DND-41 (cell line): ENCODE measurements around the gene ZCCHC14.
"Not testable (repeated sequence)": the region's sequence is repeated elsewhere in the genome, so short reads cannot be mapped to it uniquely, and the experiment has no call there.

Experiments
- ATAC-seq: fragments of 200-7000 bp; cut with Tn5 transposase; 3 replicates; pipeline ENCODE4 v1.9.1; 2021; ENCODE audit warnings: low read depth; ENCODE audit not compliant: insufficient read depth
- DNase-seq: peaks from one replicate; pipeline ENCODE4 v3.0.0-alpha.2; 2020
- H2AFZ ChIP-seq: 2 replicates; pipeline ENCODE4 v1.6.0; 2012; ENCODE audit warnings: low read depth, low read length
- H3K27ac ChIP-seq: 2 replicates; pipeline ENCODE4 v1.5.1; 2012; ENCODE audit warnings: low read length, inconsistent platforms
- H3K27me3 ChIP-seq: fragments of 200-600 bp; sonication (generic); 2 replicates; pipeline ENCODE4 v1.6.0; 2012; ENCODE audit warnings: low read length, mild to moderate bottlenecking, inconsistent platforms; ENCODE audit not compliant: insufficient read depth, poor library complexity
- H3K36me3 ChIP-seq: 2 replicates; pipeline ENCODE4 v1.5.1; 2012; ENCODE audit warnings: low read length, inconsistent platforms; ENCODE audit not compliant: insufficient read depth
- H3K4me1 ChIP-seq: 2 replicates; pipeline ENCODE4 v1.5.1; 2012; ENCODE audit warnings: mild to moderate bottlenecking, low read length; ENCODE audit not compliant: insufficient read depth
- H3K4me2 ChIP-seq: 2 replicates; pipeline ENCODE4 v1.6.0; 2012; ENCODE audit warnings: mild to moderate bottlenecking, moderate library complexity, low read length, inconsistent platforms; ENCODE audit not compliant: insufficient read depth
- H3K4me3 ChIP-seq, 2 experiments: fragments of 200-600 bp in 1 of 2; shearing (Covaris generic) in 1 of 2; 2 replicates each; pipeline ENCODE4 v1.5.1; 2012 to 2016; ENCODE audit warnings: inconsistent platforms in 2 of 2, low read length in 2 of 2, mild to moderate bottlenecking in 2 of 2, low read depth in 1 of 2, moderate library complexity in 1 of 2
- H3K79me2 ChIP-seq: 2 replicates; pipeline ENCODE4 v1.6.0; 2012; ENCODE audit warnings: low read length, inconsistent platforms; ENCODE audit not compliant: insufficient read depth
- H3K9ac ChIP-seq: 2 replicates; pipeline ENCODE4 v1.6.0; 2012; ENCODE audit warnings: low read depth, mild to moderate bottlenecking, inconsistent platforms, low read length, moderate library complexity
- H3K9me3 ChIP-seq: 2 replicates; pipeline ENCODE4 v1.5.1; 2012; ENCODE audit warnings: low read length, moderate library complexity, mild to moderate bottlenecking, inconsistent platforms; ENCODE audit not compliant: insufficient read depth, severe bottlenecking
- H4K20me1 ChIP-seq: 2 replicates; pipeline ENCODE4 v1.6.0; 2012; ENCODE audit warnings: low read length; ENCODE audit not compliant: insufficient read depth
- EZH2 ChIP-seq: IDR thresholded peaks from 3 replicates; pipeline ENCODE4 v1.6.1; 2012; ENCODE audit warnings: borderline replicate concordance, low read depth, mild to moderate bottlenecking, moderate library complexity, low read length, inconsistent platforms; ENCODE audit not compliant: severe bottlenecking
- TF ChIP-seq, protein P1 (sequence below): IDR thresholded peaks from 2 replicates; pipeline ENCODE4 v1.5.1; 2012; ENCODE audit warnings: borderline replicate concordance, low read length, moderate library complexity, mild to moderate bottlenecking; ENCODE audit not compliant: poor library complexity, severe bottlenecking; ENCODE audit errors: extremely low read depth

The ZCCHC14 gene

DNA sequence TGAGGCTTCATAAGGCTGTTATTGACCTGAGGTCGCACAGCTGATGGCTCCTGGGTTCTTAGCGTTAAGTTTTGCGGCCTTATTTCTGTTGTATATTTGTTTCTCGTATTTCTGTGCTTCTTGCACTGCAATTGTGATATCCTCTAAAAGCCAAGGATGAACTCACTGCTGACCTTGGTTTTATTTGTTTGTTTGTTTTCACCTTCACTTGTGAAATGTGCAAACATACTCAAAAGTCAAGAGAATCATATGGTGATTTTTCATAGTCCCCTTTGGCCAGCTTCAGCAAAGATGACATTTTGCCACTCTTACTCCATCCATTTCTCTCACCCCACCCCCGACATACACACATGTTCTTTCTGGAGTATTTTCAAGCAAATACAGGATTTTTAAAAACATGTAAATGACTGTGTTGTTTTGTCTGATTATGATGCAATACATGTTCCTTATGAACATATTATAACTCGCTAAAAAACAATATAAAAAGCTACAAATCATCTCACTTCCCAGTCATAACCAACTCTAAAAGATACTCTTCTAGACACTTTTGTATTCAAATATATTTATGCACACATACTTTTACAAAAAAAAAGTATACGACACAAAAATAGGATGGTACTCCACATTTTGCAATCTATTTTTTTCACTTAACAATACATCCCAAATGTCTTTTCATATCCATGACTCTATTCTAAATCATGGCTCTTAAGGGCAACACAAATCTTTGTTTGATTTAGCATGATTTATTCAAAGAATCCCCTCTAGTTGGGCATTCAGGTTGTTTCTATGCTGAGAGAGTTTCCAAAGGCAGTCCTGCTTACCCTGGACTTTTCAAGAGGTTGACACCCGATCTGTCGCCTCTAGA lies 5.7 kb upstream of the ZCCHC14 start:
- H3K79me2 ChIP-seq, result no peaks in the 10 kb centered on the region
- ATAC-seq (no peak), DNase-seq (no peak)
- no peaks in the 10 kb centered on the region for H3K9me3 ChIP-seq
- H3K27me3 ChIP-seq, result no peaks in the 10 kb centered on the region
- no peak overlapping the region for H3K9ac ChIP-seq
- no peak for TF ChIP-seq EZH2
- TF ChIP-seq, protein P1, sequence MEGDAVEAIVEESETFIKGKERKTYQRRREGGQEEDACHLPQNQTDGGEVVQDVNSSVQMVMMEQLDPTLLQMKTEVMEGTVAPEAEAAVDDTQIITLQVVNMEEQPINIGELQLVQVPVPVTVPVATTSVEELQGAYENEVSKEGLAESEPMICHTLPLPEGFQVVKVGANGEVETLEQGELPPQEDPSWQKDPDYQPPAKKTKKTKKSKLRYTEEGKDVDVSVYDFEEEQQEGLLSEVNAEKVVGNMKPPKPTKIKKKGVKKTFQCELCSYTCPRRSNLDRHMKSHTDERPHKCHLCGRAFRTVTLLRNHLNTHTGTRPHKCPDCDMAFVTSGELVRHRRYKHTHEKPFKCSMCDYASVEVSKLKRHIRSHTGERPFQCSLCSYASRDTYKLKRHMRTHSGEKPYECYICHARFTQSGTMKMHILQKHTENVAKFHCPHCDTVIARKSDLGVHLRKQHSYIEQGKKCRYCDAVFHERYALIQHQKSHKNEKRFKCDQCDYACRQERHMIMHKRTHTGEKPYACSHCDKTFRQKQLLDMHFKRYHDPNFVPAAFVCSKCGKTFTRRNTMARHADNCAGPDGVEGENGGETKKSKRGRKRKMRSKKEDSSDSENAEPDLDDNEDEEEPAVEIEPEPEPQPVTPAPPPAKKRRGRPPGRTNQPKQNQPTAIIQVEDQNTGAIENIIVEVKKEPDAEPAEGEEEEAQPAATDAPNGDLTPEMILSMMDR, result no peak
- H3K4me3 ChIP-seq, result no peak overlapping the region
- H3K36me3 ChIP-seq, result no peaks in the 10 kb centered on the region
- no peak overlapping the region for H3K27ac ChIP-seq
- H3K4me2 ChIP-seq, result no peak overlapping the region
- H3K4me1 ChIP-seq, result no peaks in the 10 kb centered on the region
- H2AFZ ChIP-seq, result no peak overlapping the region
- H4K20me1 ChIP-seq, result no peaks in the 10 kb centered on the region

- not testable (repeated sequence) for H3K9ac ChIP-seq, H3K9me3 ChIP-seq, H4K20me1 ChIP-seq, ATAC-seq, H3K4me2 ChIP-seq, H3K79me2 ChIP-seq, H3K27me3 ChIP-seq, H3K36me3 ChIP-seq, DNase-seq, H2AFZ ChIP-seq, H3K4me3 ChIP-seq, H3K4me1 ChIP-seq, H3K27ac ChIP-seq
Observed at GRCh38 chr16:87497767-87498290, 5.0 kb upstream of the ZCCHC14 start.

DNA sequence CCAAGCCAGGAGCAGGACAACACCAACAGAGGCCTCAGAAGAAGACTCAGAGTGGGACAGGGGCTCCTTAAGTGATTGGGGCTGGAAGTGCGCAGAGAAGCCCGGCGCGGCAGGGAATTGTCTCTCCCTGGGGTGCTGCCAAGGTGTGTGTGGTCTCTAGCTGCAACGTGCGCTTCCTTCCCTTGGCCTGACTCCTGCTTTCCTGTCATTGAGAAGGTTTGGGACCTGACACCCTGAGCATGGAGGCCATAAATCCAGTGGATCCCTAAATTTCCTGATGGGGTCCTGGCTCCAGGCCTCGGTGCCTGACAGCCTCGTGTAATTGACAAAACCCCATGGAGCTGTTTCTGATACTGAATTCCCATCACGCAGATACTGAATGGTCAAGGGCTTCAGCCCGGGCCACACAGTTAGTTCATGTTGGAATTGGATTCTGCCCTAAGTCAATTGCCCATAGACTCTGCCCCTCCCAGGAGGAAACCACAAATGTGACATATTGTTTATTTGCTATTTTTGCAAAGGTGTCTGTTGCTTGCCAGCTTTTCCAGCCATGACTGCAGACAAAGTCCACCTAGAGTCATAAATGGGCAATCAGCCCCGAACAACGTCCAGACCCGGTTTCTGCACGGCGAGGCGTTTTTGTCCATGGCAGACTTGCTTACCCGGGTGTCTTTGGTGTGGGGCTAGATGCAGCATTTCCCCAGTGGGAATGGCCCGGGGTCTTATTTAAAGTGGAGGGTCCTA lies 4.4 kb upstream of the ZCCHC14 start:
- H3K4me3 ChIP-seq, H3K9ac ChIP-seq, H3K4me1 ChIP-seq, H4K20me1 ChIP-seq, H3K36me3 ChIP-seq, DNase-seq, H2AFZ ChIP-seq, H3K79me2 ChIP-seq, H3K4me2 ChIP-seq, H3K27me3 ChIP-seq, H3K9me3 ChIP-seq, ATAC-seq, H3K27ac ChIP-seq: not testable (repeated sequence)

- Histone ChIP-seq H3K27me3 (no peaks in the 10 kb centered on the region), H3K4me2 (no peak overlapping the region), H3K9me3 (no peaks in the 10 kb centered on the region), H3K4me1 (no peaks in the 10 kb centered on the region), H4K20me1 (no peaks in the 10 kb centered on the region), H3K9ac (no peak overlapping the region), H3K27ac (no peak overlapping the region), H3K79me2 (no peaks in the 10 kb centered on the region), H3K36me3 (no peaks in the 10 kb centered on the region), H3K4me3 (no peak overlapping the region), H2AFZ (no peak overlapping the region)
- ATAC-seq (no peak), DNase-seq (no peak)
- TF ChIP-seq, protein P1, result no peak
- no peak for TF ChIP-seq EZH2
Observed at GRCh38 chr16:87496447-87496801, 3.6 kb upstream of the ZCCHC14 start.
